Measurements from ENCODE around the gene ZFHX3.
A peak's percentile ranks its signal among the peaks of the same experiment; 100 is the strongest.

Gene ZFHX3

DNA sequence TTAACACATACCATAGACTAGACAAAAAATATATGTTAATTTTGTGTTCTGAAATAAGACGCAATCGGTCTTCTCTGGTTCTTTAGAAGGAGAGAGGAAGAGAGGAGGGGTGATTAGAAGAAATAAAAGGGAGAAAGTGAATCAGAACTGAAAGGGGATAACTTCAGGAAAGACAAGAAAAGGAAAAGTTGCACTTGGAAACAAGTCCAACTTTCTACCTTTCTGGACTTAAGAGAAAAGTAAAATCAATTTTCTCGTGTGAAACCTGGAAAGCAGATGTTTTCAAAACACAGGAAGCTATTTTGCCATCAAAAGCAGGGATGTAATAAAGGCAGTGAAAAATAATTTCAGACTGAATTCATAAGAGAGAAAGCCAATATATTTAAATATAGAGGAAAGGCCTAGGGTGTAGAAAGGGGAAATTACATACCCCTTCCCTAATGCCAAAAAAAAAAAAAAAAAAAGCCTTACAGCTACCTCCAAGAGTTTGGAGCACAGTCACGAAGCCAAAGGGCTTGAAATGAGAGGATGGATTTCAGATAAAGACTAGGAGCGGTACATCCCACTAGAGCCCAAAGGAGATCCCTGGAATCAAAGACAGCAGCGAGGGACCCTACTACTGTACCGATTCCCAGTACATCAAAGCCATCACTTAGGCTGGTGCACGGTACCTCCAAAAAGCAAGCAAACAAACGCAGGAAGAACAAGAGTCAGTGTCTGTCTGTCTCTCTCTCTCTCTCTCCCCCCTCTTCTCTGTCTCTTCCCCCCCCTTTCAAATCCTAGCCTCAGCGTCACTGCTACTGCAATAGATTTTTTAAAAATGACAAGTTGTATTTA lies 12.1 kb upstream of the ZFHX3 start:
- no peak for TF ChIP-seq YY1 (IDR thresholded peaks at IDR 0.05; ENCODE audit: low read depth)
- no peak for TF ChIP-seq EGR1 (IDR thresholded peaks at IDR 0.05)
- TF ChIP-seq, protein P1, sequence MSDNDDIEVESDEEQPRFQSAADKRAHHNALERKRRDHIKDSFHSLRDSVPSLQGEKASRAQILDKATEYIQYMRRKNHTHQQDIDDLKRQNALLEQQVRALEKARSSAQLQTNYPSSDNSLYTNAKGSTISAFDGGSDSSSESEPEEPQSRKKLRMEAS (IDR thresholded peaks at IDR 0.05), result no peak
- TF ChIP-seq RAD21 (IDR thresholded peaks at IDR 0.05; ENCODE audit: low read depth), result no peak
- no peak for TF ChIP-seq EP300 (IDR thresholded peaks at IDR 0.05; ENCODE audit: borderline replicate concordance)
- TF ChIP-seq, protein P2, sequence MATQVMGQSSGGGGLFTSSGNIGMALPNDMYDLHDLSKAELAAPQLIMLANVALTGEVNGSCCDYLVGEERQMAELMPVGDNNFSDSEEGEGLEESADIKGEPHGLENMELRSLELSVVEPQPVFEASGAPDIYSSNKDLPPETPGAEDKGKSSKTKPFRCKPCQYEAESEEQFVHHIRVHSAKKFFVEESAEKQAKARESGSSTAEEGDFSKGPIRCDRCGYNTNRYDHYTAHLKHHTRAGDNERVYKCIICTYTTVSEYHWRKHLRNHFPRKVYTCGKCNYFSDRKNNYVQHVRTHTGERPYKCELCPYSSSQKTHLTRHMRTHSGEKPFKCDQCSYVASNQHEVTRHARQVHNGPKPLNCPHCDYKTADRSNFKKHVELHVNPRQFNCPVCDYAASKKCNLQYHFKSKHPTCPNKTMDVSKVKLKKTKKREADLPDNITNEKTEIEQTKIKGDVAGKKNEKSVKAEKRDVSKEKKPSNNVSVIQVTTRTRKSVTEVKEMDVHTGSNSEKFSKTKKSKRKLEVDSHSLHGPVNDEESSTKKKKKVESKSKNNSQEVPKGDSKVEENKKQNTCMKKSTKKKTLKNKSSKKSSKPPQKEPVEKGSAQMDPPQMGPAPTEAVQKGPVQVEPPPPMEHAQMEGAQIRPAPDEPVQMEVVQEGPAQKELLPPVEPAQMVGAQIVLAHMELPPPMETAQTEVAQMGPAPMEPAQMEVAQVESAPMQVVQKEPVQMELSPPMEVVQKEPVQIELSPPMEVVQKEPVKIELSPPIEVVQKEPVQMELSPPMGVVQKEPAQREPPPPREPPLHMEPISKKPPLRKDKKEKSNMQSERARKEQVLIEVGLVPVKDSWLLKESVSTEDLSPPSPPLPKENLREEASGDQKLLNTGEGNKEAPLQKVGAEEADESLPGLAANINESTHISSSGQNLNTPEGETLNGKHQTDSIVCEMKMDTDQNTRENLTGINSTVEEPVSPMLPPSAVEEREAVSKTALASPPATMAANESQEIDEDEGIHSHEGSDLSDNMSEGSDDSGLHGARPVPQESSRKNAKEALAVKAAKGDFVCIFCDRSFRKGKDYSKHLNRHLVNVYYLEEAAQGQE (IDR thresholded peaks at IDR 0.05; ENCODE audit: low read depth), result no peak
- TF ChIP-seq, protein P3, sequence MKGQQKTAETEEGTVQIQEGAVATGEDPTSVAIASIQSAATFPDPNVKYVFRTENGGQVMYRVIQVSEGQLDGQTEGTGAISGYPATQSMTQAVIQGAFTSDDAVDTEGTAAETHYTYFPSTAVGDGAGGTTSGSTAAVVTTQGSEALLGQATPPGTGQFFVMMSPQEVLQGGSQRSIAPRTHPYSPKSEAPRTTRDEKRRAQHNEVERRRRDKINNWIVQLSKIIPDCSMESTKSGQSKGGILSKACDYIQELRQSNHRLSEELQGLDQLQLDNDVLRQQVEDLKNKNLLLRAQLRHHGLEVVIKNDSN (IDR thresholded peaks at IDR 0.05), result no peak
- TF ChIP-seq CEBPB (IDR thresholded peaks at IDR 0.05), result no peak
- no peak for TF ChIP-seq CREB1 (IDR thresholded peaks at IDR 0.05; ENCODE audit: low read depth)
- TF ChIP-seq ZBTB7A (IDR thresholded peaks at IDR 0.05; ENCODE audit: low read depth), result no peak
- no peak for TF ChIP-seq FOXM1 (IDR thresholded peaks at IDR 0.05; ENCODE audit: borderline replicate concordance, low read depth)
- TF ChIP-seq TAF1 (IDR thresholded peaks at IDR 0.05; ENCODE audit: low read depth), result no peak
- TF ChIP-seq NFIC (IDR thresholded peaks at IDR 0.05), result no peak
- TF ChIP-seq TCF12 (IDR thresholded peaks at IDR 0.05; ENCODE audit: low read depth), result no peak
- TF ChIP-seq TEAD4 (IDR thresholded peaks at IDR 0.05), result no peak

DNA sequence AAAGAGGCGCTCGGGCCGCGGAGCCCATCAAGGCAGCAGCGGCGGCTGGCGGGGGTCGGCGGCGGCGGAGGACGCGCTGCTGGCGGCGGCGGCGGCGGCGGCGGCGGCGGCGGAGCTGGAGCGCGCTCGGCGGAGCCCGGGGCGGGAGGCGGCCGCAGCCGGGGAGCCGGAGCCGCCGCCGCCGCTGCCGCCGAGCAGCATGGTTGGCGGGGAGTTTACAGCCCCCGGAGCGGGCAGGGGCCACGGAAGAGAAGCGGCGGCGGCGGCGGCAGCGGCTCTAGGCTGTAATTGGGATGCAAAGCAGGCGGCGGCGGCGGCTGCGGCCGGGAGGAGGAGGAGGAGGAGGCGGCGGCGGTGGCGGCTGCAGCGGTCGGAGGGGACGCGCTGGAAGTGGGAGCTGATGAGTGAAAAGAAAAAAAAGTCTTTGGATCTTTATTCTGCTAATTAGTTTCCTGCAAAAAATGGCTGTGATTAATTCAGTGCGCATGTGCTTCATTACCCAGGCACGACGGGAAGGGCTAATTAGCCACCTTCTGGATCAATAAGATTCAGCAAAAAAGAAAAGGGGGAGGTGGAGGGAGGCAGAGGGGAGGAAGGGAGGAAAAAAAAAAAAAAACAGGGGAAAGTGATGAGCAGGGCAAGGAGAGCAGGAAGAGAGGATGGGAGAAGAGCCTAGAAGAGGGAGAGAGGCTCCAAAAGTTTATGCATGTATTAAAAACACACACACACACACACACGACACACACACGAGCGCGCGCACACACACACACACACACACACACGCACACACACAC lies 10.9 kb upstream of the ZFHX3 start:
- TF ChIP-seq ZBTB7A (IDR thresholded peaks at IDR 0.05; ENCODE audit: low read depth) (no peak), TAF1 (IDR thresholded peaks at IDR 0.05; ENCODE audit: low read depth) (no peak), RAD21 (IDR thresholded peaks at IDR 0.05; ENCODE audit: low read depth) (0 out of 2 replicates have a peak, but pooled peaks have one; percentile 1), NFIC (IDR thresholded peaks at IDR 0.05) (no peak), EP300 (IDR thresholded peaks at IDR 0.05; ENCODE audit: borderline replicate concordance) (no peak), YY1 (IDR thresholded peaks at IDR 0.05; ENCODE audit: low read depth) (0 out of 2 replicates have a peak, but pooled peaks have one; percentile 28), FOXM1 (IDR thresholded peaks at IDR 0.05; ENCODE audit: borderline replicate concordance, low read depth) (no peak), CREB1 (IDR thresholded peaks at IDR 0.05; ENCODE audit: low read depth) (no peak), EGR1 (IDR thresholded peaks at IDR 0.05) (no peak), TCF12 (IDR thresholded peaks at IDR 0.05; ENCODE audit: low read depth) (no peak), TEAD4 (IDR thresholded peaks at IDR 0.05) (no peak)
- TF ChIP-seq, protein P3 (IDR thresholded peaks at IDR 0.05), result no peak
- TF ChIP-seq, protein P1 (IDR thresholded peaks at IDR 0.05), result 0 out of 2 replicates have a peak, but pooled peaks have one; percentile 11

DNA sequence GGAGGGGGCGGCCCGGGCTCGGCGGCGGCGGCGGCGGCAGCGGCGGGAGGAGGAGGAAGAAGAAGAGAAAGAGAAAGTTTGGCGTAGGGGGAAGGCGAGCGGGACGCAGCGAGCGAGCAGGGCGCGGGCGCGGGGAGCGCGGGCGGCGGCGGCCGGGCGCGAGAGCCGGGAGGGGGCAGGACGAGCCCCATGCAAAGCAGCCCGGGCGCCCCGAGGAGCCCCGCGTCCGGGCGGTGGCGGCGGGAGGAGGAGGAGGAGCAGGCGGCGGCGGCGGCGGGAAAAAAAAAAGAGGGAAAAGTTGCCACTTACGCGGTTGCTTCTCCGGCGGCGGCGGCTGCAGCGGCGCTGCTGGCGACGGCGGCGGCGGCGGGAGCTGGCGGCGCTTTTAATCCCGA lies 10.3 kb upstream of the ZFHX3 start:
- TF ChIP-seq EGR1 (IDR thresholded peaks at IDR 0.05), result no peak
- TF ChIP-seq NFIC (IDR thresholded peaks at IDR 0.05), result no peak
- no peak for TF ChIP-seq TEAD4 (IDR thresholded peaks at IDR 0.05)
- TF ChIP-seq TAF1 (IDR thresholded peaks at IDR 0.05; ENCODE audit: low read depth), result no peak
- TF ChIP-seq FOXM1 (IDR thresholded peaks at IDR 0.05; ENCODE audit: borderline replicate concordance, low read depth), result no peak
- TF ChIP-seq TCF12 (IDR thresholded peaks at IDR 0.05; ENCODE audit: low read depth), result no peak
- no peak for TF ChIP-seq CREB1 (IDR thresholded peaks at IDR 0.05; ENCODE audit: low read depth)
- TF ChIP-seq, protein P3 (IDR thresholded peaks at IDR 0.05), result no peak
- TF ChIP-seq, protein P2 (IDR thresholded peaks at IDR 0.05; ENCODE audit: low read depth), result no peak
- TF ChIP-seq RAD21 (IDR thresholded peaks at IDR 0.05; ENCODE audit: low read depth), result no peak
- TF ChIP-seq CEBPB (IDR thresholded peaks at IDR 0.05), result no peak
- TF ChIP-seq EP300 (IDR thresholded peaks at IDR 0.05; ENCODE audit: borderline replicate concordance), result no peak
- TF ChIP-seq ZBTB7A (IDR thresholded peaks at IDR 0.05; ENCODE audit: low read depth), result no peak
- TF ChIP-seq, protein P1 (IDR thresholded peaks at IDR 0.05), result no peak
- no peak for TF ChIP-seq YY1 (IDR thresholded peaks at IDR 0.05; ENCODE audit: low read depth)
